Renal cortex interstitium (tissue), 3 donors: ENCODE data around the gene OPA1. TPM values are rescaled to one million over a fixed set of nuclear protein-coding genes. Genes with fewer than 3 reads are reported as not detected.

Experiments
- polyA plus RNA-seq, 3 donors: library from polyadenylated mRNA; unstranded; fragments of 120-200 nt; gene quantifications; one replicate each; pipeline ENCODE4 v1.2.1, GENCODE V29; 2013; ENCODE audit not compliant: insufficient read length in 3 of 3

OPA1 gene
- polyA plus RNA-seq, 3 donors: 60.5 to 80.5 (median 69.3) TPM

Other genes starting within 250 kb of the OPA1 start
- gene ATP13A5, start 214.5 kb upstream of the OPA1 start, polyA plus RNA-seq: under 1 TPM; 0.06 to 0.09 (median 0.09) TPM
- gene ATP13A4, start 38.3 kb upstream of the OPA1 start, polyA plus RNA-seq: 1 to 10 TPM in 2 of 3 donors, under 1 TPM in 1; 0.72 to 1.2 (median 1.2) TPM